GM21526 (cell line): ENCODE results near the gene USP30.
"Not testable (repeated sequence)": the region's sequence is repeated elsewhere in the genome, so short reads cannot be mapped to it uniquely, and the experiment has no call there.

ENCODE experiments used
- ATAC-seq: cut with Tn5 transposase; IDR thresholded peaks from one replicate; pipeline ENCODE4 v1.9.1; 2021; ENCODE audit warnings: moderate library complexity; ENCODE audit not compliant: unreplicated experiment, low FRiP score

Gene USP30

DNA sequence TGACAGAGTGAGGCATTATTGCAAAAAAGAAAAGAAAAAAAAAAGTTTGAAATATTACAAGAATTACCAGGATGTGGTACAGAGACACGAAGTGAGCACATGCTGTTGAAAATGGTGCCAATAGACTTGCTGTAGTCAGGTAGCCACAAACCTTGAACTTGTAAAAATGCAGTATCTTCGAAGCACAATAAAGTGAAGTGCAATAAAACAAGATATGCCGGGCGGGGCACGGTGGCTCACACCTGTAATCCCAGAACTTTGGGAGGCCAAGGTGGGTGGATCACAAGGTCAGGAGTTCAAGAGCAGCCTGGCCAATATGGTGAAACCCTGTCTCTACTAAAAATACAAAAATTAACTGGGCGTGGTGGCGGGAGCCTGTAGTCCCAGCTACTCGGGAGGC is 2.6 kb upstream of the USP30 start:
- not testable (repeated sequence) for ATAC-seq

DNA sequence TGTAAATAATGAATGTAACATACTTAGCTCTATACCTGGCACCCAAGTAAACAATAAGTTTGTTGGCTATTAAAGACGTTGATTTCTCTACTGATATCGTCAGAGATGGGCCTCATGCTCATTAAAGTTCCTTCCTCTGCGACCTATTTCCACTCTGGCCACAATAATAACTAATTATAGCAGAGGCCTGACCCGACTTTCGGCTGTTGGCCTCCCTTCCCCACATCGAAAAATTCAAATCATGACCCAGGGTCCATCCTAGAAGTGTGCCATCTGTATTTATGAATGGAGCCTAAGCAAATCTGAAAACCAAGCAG is 321 bp upstream of the USP30 start:
- no peak for ATAC-seq

DNA sequence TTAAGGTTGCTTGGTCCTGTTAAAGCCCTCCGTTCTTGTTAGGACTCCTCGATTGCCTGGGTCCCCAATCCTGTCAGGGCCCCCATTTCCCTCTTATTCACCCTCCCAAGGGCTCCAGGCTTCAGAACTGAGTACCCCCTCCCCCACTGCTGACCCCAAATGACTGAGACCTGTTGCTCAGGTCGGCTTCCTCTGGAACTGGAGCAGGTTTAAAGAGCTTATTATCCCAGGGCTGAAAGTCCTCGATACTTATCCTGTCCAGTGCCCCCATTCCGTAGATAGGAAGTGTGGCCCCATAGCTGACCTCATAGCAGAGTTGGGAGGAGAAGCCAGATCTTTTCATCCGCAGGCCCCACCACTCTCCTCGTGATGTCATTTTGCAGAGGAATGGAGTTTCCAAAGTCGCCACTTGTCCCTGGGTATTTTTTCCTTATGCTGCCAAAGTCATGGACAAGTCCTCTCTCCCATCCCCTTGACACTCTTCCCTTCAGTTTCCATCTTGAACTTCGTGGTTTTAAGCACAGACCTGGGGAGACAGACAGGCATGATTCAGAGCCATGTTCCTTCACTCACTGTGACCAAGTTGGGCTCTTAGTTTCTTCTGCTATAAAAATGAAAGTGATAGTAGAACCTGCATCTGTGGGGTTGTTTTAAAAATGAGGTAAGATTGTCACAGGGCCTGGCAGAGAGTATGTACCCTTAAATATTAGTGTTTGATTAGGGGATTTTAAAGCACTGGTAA is 1.2 kb downstream of the USP30 start:
- ATAC-seq, result peak; percentile 54

DNA sequence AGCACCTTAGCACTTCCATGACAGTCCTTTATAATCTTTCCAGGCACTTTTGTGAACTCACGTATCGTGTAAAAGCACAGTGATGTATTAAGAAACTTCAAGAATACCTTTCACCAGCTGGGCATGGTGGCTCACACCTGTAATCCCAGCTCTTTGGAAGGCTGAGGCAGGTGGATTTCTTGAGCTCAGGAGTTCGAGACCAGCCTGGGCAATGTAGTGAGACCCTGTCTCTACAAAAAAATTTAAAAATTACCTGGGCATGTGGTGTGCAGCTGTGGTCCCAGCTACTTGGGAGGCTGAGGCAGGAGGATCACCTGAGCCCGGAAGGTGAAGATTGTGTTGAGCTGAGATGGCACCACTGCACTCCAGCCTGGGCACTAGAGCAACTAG is 1.7 kb downstream of the USP30 start:
- peak; percentile 4 for ATAC-seq

GRCh38 chr12:109054520-109054919 is 2.1 kb downstream of the USP30 start:
- ATAC-seq, result no peak

DNA sequence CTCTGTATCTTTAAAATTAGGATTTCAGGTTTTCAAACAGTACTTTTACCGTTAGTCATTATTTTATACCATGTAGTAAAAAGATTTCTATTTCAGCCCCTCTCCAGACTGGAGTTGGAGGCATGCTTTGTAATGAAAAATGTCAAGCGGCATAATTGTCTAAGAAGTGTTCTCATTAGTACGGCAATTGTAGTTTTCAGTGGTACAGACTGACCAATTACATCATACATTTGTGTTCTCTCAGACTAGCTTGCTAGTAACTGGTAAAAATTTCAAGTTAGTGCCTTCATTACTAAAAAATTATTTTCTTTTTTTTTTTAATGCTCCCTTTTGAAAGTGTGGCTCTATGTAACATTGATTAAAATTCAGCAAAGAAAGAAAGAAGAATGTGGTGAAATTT is 4.5 kb downstream of the USP30 start:
- no peak for ATAC-seq

DNA sequence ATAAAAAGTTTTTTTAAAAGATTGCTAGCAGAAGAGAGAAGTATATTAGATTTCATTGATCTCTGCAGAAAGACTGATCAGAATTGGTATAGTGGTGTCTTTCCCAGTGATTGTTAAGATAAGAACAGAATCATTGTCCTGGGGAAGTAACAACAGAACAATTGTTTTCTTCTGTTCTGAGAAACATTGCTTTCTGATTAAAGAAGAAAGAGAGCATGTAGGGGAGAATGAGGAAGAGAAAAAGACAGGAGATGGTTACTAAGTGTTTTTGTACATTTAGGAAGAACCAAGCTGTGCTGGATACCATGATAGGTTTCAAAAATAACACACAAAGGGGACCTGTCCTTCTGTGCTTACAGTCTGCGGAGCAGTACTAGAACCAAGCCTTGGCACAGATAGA is 5.0 kb downstream of the USP30 start:
- no peak for ATAC-seq

GRCh38 chr12:109058773-109059172 is 6.4 kb downstream of the USP30 start:
- no peak for ATAC-seq

DNA sequence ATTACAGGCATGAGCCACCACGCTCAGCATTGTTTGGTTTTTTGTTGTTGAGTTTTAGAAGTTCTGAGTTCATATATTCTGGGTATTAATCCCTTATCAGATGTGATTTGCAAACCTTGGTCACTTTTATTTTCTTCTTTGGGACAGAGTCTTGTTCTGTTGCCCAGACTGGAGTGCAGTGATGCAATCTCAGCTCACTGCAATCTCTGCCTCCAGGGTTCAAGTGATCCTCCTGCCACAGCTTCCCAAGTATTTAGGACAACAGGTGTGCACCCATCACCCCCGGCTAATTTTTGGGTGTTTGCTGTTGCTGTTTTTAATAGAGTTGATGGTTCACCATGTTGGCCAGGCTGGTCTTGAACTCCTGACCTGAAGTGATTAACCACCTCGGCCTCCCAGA is 11.8 kb downstream of the USP30 start:
- no peak for ATAC-seq

DNA sequence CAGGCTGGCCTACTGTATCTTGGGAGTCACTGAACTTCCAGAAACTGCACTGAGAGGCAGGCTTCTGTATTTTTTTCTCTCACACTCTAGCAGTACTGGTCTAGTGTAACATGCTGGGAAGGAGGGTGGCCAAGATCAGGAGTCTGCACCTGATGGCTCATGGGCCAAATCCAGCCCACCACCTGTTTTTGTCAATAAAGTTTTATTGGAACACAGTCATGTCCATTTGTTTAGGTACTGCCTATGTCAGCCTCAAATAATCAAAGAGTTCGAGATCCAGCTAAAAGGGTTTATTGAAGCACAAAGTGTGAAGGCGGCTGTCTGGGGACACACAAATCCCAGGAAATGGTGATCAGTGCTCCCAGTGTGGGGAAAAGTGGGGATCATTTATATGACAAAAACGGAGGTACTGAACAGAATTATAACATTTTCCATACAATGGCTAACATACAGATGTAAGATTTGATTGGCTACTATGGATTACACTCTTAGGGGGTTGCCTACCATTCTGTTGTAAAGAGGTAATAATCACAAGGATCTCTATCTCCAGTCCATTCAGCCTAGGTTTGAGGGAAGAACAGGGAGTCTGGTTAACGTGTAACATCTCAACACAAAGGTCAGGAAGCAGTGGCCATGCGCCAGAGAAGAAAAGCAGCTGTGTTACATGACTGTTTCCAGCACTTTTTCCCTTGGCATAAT is 12.9 kb downstream of the USP30 start:
- no peak for ATAC-seq

DNA sequence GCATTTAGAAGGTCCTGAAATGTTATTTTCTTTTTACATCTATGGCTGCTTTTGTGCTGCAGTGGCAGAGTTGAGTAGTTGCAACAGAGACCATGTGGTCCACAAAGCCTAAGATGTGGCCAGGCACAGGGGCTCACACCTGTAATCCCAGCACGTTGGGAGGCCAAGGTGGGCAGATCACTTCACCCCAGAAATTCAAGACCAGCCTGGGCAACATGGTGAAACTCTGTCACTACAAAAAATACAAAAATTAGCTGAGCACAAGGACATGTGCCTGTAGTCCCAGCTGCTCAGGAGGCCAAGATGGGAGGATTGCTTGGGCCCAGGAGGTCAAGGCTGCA is 13.4 kb downstream of the USP30 start:
- ATAC-seq, result no peak

DNA sequence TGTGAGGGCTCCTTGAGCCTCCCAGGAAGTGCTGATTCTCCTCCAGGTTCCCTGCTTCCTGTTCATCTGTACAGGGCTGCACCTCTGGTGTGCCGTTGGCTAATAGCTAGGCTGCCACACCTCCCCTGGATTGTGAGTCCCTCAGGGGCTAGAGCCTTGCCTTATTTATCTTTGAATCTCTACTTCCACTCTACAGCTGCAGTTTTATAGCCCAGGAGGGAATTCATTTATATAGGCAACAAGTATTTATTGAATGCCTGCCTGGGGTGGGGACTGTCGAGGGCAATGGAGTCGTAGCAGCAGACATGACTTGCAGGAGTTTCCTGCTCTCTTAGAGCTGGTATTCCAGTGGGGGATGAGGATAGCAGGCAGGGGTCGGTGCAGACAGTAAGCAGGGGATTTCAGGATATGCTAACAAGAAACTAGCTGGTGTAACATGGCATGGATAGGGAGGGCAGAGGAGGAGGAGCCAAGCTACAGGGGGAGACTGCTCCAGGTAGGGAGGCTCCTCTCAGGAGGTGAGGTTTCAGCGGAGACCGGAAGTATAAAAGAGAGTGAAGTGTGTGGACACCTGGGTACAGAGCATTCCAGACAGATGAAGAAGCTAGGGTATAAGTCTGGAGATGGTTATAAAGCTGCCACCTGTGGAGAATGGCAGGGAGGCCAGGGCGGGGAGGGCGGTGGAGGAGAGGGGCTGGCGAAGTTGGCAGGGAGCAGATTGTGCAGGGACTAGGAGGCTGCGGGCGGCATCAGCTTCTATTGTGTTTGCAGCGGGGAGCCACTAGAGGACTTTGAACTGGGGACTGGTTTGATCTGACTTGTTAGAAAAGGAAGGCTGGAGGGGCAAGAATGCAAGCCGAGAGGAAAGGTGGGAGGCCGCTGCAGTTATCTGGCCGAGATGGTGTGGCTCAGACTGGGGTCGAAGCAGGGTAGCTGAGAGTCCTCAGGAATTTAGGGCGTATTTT is 17.2 kb downstream of the USP30 start:
- no peak for ATAC-seq

GRCh38 chr12:109074866-109075265 is 22.5 kb downstream of the USP30 start:
- ATAC-seq, result no peak

DNA sequence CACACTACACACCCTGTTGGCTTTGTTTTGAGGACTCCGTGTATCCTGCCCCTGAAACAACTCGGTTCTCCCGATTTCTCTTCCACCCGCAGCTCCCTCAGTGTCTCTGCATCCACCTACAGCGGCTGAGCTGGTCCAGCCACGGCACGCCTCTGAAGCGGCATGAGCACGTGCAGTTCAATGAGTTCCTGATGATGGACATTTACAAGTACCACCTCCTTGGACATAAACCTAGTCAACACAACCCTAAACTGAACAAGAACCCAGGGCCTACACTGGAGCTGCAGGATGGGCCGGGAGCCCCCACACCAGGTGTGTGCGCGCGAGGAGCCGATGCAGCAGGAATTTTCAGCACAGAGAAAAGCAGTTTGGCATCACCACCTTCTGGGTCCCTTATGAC is 30.4 kb downstream of the USP30 start:
- no peak for ATAC-seq

GRCh38 chr12:109084425-109084824 is 32.0 kb downstream of the USP30 start:
- no peak for ATAC-seq

GRCh38 chr12:109085590-109085989 is 33.2 kb downstream of the USP30 start:
- ATAC-seq, result no peak

DNA sequence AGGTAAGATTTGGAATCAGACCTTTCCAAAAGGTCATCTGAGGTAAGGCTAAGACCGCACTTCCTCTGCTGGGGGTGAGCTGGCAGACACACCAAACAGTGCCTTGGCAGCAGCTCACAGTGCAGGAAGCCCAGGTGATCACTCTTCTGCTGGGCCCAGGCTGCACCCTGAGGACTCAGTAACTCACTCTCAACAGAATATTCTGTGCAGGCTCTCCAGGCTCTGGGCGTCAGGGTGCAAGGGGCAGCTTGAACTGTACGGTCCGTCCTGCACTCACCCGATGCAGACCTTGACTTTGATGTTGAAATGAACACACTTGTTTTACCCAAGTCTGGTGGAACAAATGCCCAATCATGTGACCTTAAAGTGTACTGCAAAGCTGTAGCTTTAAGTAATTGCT is 34.9 kb downstream of the USP30 start:
- no peak for ATAC-seq

DNA sequence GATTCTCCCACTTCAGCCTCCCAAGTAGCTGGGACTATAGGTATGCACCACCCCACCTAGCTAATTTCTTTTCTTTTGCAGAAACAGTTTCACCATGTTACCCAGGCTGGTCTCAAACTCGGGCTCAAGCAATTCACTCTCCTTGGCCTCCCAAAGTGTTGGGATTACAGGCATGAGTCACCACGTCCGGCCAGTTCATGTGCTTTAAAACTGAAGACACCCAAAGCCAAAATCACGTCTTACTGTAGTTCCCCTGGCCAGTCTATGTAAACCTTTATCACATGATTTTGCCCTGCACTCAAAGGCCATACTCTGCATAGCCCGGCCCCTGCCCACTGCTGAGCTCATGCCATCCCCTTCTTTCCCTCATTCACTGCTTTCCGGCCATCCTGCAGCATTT is 36.4 kb downstream of the USP30 start:
- no peak for ATAC-seq

DNA sequence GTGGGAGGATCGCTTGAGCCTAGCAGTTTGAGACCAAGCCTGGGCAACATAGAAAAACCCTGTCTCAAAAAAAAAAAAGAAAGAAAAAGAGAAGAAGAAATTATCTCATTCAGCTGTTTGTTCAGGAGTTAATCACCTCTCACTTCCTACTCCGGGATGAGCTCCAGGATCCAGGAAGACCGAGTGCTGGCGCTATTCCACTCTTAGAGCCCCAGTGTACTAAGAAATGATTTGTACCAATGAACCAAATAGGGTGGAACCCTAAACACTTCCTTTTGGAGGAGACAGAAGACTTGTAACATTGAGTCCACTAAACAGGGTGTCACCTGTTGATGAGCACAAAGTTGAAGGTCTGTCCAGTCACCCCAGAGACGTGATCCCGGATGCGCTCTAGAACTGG is 37.3 kb downstream of the USP30 start:
- ATAC-seq, result no peak

GRCh38 chr12:109092497-109093021 is 40.2 kb downstream of the USP30 start:
- no peak for ATAC-seq
